ENCODE data around the gene CCDC194. TPM values are rescaled to one million over a fixed set of nuclear protein-coding genes. Genes with fewer than 3 reads are reported as not detected.

Gene CCDC194
- total and polyA plus RNA-seq, 2 of the 8 experiments (the other 6 are each of a cell fraction or from before 2014, with no cell fraction given), result 0.33 TPM; not detected in 1

GRCh38 chr19:17415121-17415520 is 21.1 kb upstream of the CCDC194 start:
- no peak overlapping the region for H2BK120ac ChIP-seq (replicated peaks; ENCODE audit: low read depth, low read length)
- peak; percentile 88 for FAIRE-seq
- H3K23me2 ChIP-seq (ENCODE audit: low read depth, low read length), result peaks cover 4% of the 10 kb centered on the region
- no peaks in the 10 kb centered on the region for H3K79me2 ChIP-seq (ENCODE audit: control insufficient read depth in 1 of 2, insufficient read depth in 2 of 2, low read length in 2 of 2)
- no peak overlapping the region for H3K56ac ChIP-seq (replicated peaks; ENCODE audit: insufficient read length, low read depth, low read length)
- H3K27me3 ChIP-seq (replicated peaks in 1 of 4; ENCODE audit: control insufficient read depth in 3 of 4, extremely low read depth in 1 of 4, insufficient read depth in 3 of 4, low read length in 3 of 4), result peaks cover 0 to 6% (median 0%) of the 10 kb centered on the region in 4 experiments; a peak in 2 of 7 replicates
- no peaks in the 10 kb centered on the region for H3K79me1 ChIP-seq (ENCODE audit: low read depth, low read length)
- H2AFZ ChIP-seq (ENCODE audit: low read length), result no peak overlapping the region
- no peak for DNase-seq (ENCODE audit: low read depth in 1 of 2, low spot score in 2 of 2)
- peak overlapping the region; percentile 20; the same call in 1 of the 2 replicates for H2BK12ac ChIP-seq (ENCODE audit: low read depth, low read length)
- H3K4me1 ChIP-seq (replicated peaks in 1 of 4; ENCODE audit: control insufficient read depth in 3 of 4, insufficient read depth in 4 of 4, low read length in 3 of 4), result peaks cover 3 to 13% (median 5%) of the 10 kb centered on the region in 4 experiments; a peak in 5 of 7 replicates
- CTCF ChIA-PET (ENCODE audit: partially characterized antibody), result interaction anchor here (0.9 to 2.7 kb wide), 6 partner anchors 10 to 80 kb away, joined by 3 to 6 read pairs (median 3); partner anchors contain the start of genes BST2 and CCDC194
- POLR2A ChIA-PET (ENCODE audit: partially characterized antibody), result interaction anchor here (0.6 to 6.1 kb wide), 2 partner anchors 10 to 109 kb away, joined by 3 to 44 read pairs; partner anchors contain the start of gene BST2
- 15% methylated on average over 6 of the region's 6 CpGs; no CpG with 5 or more reads in 1 of the 2 experiments for WGBS, 2 experiments (ENCODE audit: extremely low coverage in 1 of 2, insufficient coverage in 1 of 2, insufficient read length in 1 of 2, insufficient replicate concordance in 2 of 2, low coverage in 1 of 2, low lambda C conversion rate in 2 of 2, missing lambda C conversion rate in 1 of 2)
- no peak overlapping the region for H4K91ac ChIP-seq (replicated peaks; ENCODE audit: insufficient read length, low read length)
- H3K4ac ChIP-seq (replicated peaks; ENCODE audit: insufficient read length, low read depth, low read length), result no peak overlapping the region
- peak overlapping the region; percentile 59 to 76 for H3K4me2 ChIP-seq (ENCODE audit: insufficient read depth in 1 of 2, low read depth in 2 of 2, low read length in 2 of 2)
- H3K9me3 ChIP-seq (ENCODE audit: insufficient read depth in 2 of 2, low read depth in 1 of 2, low read length in 1 of 2), result no peaks in the 10 kb centered on the region
- no peak overlapping the region for H4K5ac ChIP-seq (ENCODE audit: insufficient read length, low read depth, low read length)
- H2BK5ac ChIP-seq (ENCODE audit: low read depth, low read length), result no peak overlapping the region
- no peak overlapping the region for H4K8ac ChIP-seq (ENCODE audit: extremely low read depth, insufficient read depth, low read length)
- H3K9ac ChIP-seq (replicated peaks in 1 of 4; ENCODE audit: extremely low read depth in 1 of 4, low read depth in 3 of 4, low read length in 3 of 4), result peak overlapping the region in 1 of 4 experiments; percentile 40; a peak in 1 of 7 replicates
- no peaks in the 10 kb centered on the region for H4K20me1 ChIP-seq (replicated peaks in 1 of 2; ENCODE audit: control insufficient read depth in 1 of 2, insufficient read depth in 2 of 2, low read length in 2 of 2)
- H2BK20ac ChIP-seq (ENCODE audit: low read length), result no peak overlapping the region
- no peak overlapping the region for H3K23ac ChIP-seq (ENCODE audit: insufficient read length)
- no peak overlapping the region for H3K27ac ChIP-seq (ENCODE audit: low read depth, low read length)
- H3K18ac ChIP-seq (ENCODE audit: extremely low read depth, low read length), result no peak overlapping the region
- H3K4me3 ChIP-seq (ENCODE audit: extremely low read depth in 1 of 4, insufficient read depth in 2 of 4, low read depth in 3 of 4, low read length in 4 of 4), result peak overlapping the region in 1 of 4 experiments; percentile 48; a peak in 3 of 8 replicates
- peaks cover 0 to 7% (median 0%) of the 10 kb centered on the region in 4 experiments; a peak in 2 of 8 replicates for H3K36me3 ChIP-seq (ENCODE audit: control insufficient read depth in 2 of 4, insufficient read depth in 4 of 4, low read length in 3 of 4)
- H2AK5ac ChIP-seq (ENCODE audit: low read depth, low read length), result no peak overlapping the region
- TF ChIP-seq CREB1 (IDR thresholded peaks at IDR 0.05) (peak; percentile 31; the same call in 1 of the 2 replicates), POLR2A (IDR thresholded peaks at IDR 0.05; ENCODE audit: control extremely low read depth in 1 of 2, low read depth in 2 of 2, low read length in 2 of 2) (peak in 1 of 2 experiments; percentile 29; a peak in 1 of 3 replicates), CHD2 (IDR thresholded peaks at IDR 0.05; ENCODE audit: low read length) (no peak), TAF1 (IDR thresholded peaks at IDR 0.05; ENCODE audit: low read depth, low read length) (0 out of 2 replicates have a peak, but pooled peaks have one; percentile 28), TCF12 (IDR thresholded peaks at IDR 0.05; ENCODE audit: low read depth, low read length) (peak; percentile 92), NANOG (IDR thresholded peaks at IDR 0.05; ENCODE audit: insufficient read depth, low read depth, low read length, poor library complexity, severe bottlenecking) (peak; percentile 77), TBP (IDR thresholded peaks at IDR 0.05; ENCODE audit: low read depth, low read length) (0 out of 2 replicates have a peak, but pooled peaks have one; percentile 16), ZNF274 (IDR thresholded peaks at IDR 0.05; ENCODE audit: borderline replicate concordance, extremely low read depth, low read length) (no peak), SP1 (IDR thresholded peaks at IDR 0.05; ENCODE audit: low read depth, low read length) (peak; percentile 77), ASH2L (IDR thresholded peaks at IDR 0.05; ENCODE audit: low read length) (peak; percentile 19), RNF2 (IDR thresholded peaks at IDR 0.05; ENCODE audit: borderline replicate concordance, low read depth, low read length, missing control alignments, poor library complexity, severe bottlenecking) (no peak), EP300 (IDR thresholded peaks at IDR 0.05; ENCODE audit: borderline replicate concordance in 1 of 2, low read depth in 2 of 2, low read length in 2 of 2) (peak in 1 of 2 experiments; percentile 77; a peak in 1 of 3 replicates)
- no peak overlapping the region for H2BK15ac ChIP-seq (ENCODE audit: low read length)
- no peak overlapping the region for H3K14ac ChIP-seq (ENCODE audit: insufficient read length)
